Naive thymus-derived CD8-positive, alpha-beta T cell (primary cell): ENCODE data around the gene NEK7. TPM values are rescaled to one million over a fixed set of nuclear protein-coding genes. Genes with fewer than 3 reads are reported as not detected.
"Not testable (repeated sequence)": the region's sequence is repeated elsewhere in the genome, so short reads cannot be mapped to it uniquely, and the experiment has no call there.

ENCODE experiments used
- ATAC-seq, 2 donors: fragments of 150-1000 bp; cut with Tn5 transposase in 1 of 2; sonication (Bioruptor Pico), chemical (Tn5 transposase) in 1 of 2; 1 replicate in 1 of 2; 2 replicates in 1 of 2; pipeline ENCODE4 v1.10.0; 2021; ENCODE audit warnings: mild to moderate bottlenecking in 2 of 2, moderate library complexity in 2 of 2
- POLR2A ChIA-PET: fragments of 350-600 bp; sonication (Branson Sonifier 250); formaldehyde crosslinking; loops from one replicate; lab custom pipeline; 2021; ENCODE audit warnings: antibody characterized with exemption; lab: Charles Lee
- DNase-seq, 10 donors: peaks; one replicate each; pipeline versions ENCODE4 v3.0.0 to v3.0.0-alpha.2; 2020 to 2022
- H3K27ac Mint-ChIP-seq, 10 donors: one replicate each; pipeline ENCODE4 v1.8.0; 2020 to 2022; ENCODE audit warnings: mild to moderate bottlenecking in 10 of 10, mixed read lengths in 10 of 10, moderate library complexity in 4 of 10, inconsistent platforms in 1 of 10
- H3K27me3 Mint-ChIP-seq, 5 donors: one replicate each; pipeline ENCODE4 v1.8.0; 2021 to 2022; ENCODE audit warnings: mixed read lengths in 5 of 5
- H3K36me3 Mint-ChIP-seq, 3 donors: one replicate each; pipeline ENCODE4 v1.8.0; 2020 to 2022; ENCODE audit warnings: mixed read lengths in 3 of 3, mild to moderate bottlenecking in 2 of 3, inconsistent platforms in 1 of 3
- H3K4me1 Mint-ChIP-seq, 4 donors: one replicate each; pipeline ENCODE4 v1.8.0; 2021 to 2022; ENCODE audit warnings: mixed read lengths in 4 of 4
- H3K4me3 Mint-ChIP-seq, 10 donors: one replicate each; pipeline ENCODE4 v1.8.0; 2020 to 2022; ENCODE audit warnings: mild to moderate bottlenecking in 10 of 10, mixed read lengths in 10 of 10, moderate library complexity in 6 of 10, inconsistent platforms in 1 of 10
- H3K9me3 Mint-ChIP-seq, 9 donors: one replicate each; pipeline ENCODE4 v1.8.0; 2020 to 2022; ENCODE audit warnings: mixed read lengths in 9 of 9, mild to moderate bottlenecking in 3 of 9, inconsistent platforms in 1 of 9, moderate library complexity in 1 of 9
- polyA plus RNA-seq, 3 donors: library from polyadenylated mRNA; unstranded; fragments of 300-500 nt; fragmentation: Illumina TruSeq; gene quantifications; one replicate each; pipeline ENCODE4 v1.2.3, GENCODE V29; 2021
- total RNA-seq, 8 experiments: library from RNA in 2 of 8; stranded (reverse) in 2 of 8; gene quantifications; one replicate each; pipeline ENCODE4 v1.2.3 and lab custom pipeline; 2021 to 2026

NEK7 gene
- total and polyA plus RNA-seq, 5 experiments from 2014 or later: 21.6 to 58.2 (median 44.5) TPM

DNA sequence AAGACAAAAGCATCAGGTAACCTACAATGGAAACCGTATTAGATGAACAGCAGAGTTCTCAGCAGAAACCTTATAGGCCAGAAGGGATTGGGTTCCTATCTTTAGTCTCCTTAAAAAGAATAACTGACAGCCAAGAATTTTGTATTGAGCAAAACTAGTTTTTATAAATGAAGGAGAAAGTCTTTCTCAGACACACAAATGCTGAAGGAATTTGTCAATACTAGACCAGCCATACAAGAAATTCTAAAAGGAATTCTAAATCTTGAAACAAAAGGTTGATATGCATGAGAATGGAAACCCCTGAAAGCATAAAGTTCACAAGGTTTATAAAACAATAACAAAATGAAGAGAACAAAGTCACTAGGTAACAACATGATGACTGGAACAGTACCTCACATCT is 58.1 kb downstream of the NEK7 start:
- no peak for ATAC-seq
- Mint-ChIP-seq H3K36me3 (peaks cover 7 to 30% (median 22%) of the 10 kb centered on the region in 3 donors), H3K4me1 (peaks cover 14 to 30% (median 24%) of the 10 kb centered on the region in 4 donors), H3K27me3 (no peaks in the 10 kb centered on the region), H3K4me3 (no peak overlapping the region), H3K27ac (no peak overlapping the region), H3K9me3 (peaks cover 6 to 37% (median 23%) of the 10 kb centered on the region in 9 donors)
- POLR2A ChIA-PET: no interaction called here
- DNase-seq: no peak

DNA sequence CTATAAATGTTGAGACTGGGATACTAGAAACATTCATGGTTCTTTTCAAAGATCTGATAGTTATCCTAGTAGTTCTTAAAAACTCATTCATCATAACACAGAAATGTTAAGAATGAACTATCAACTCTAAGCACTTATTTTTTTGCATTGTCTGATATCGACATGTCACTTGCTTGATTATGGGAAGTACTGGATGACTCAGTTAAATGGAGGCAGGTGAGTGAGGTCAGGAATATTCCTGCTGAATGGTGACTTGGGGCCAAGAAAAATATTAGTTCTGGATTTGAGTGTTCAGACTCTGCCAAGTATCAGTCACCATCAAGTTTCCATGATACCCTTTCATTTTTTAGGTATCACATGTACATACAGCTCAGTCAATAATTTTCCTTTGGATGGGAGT is 63.6 kb downstream of the NEK7 start:
- peaks cover 11 to 41% (median 36%) of the 10 kb centered on the region in 4 donors for H3K4me1 Mint-ChIP-seq
- H3K27me3 Mint-ChIP-seq: no peaks in the 10 kb centered on the region
- ATAC-seq (no peak), DNase-seq (no peak)
- H3K36me3 Mint-ChIP-seq: peaks cover 13 to 21% (median 16%) of the 10 kb centered on the region in 3 donors
- H3K27ac Mint-ChIP-seq: peak overlapping the region in 3 of 10 donors; percentile 12 to 41 (median 30)
- H3K4me3 Mint-ChIP-seq: no peak overlapping the region
- POLR2A ChIA-PET: no interaction called here
- peaks cover 6 to 23% (median 13%) of the 10 kb centered on the region in 9 donors for H3K9me3 Mint-ChIP-seq

DNA sequence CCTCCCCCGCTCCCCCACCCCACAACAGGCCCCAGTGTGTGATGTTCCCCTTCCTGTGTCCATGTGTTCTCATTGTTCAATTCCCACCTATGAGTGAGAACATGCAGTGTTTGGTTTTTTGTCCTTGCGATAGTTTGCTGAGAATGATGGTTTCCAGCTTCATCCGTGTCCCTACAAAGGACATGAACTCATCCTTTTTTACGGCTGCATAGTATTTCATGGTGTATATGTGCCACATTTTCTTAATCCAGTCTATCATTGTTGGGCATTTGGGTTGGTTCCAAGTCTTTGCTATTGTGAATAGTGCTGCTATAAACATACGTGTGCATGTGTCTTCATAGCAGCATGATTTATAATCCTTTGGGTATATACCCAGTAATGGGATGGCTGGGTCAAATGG is 70.2 kb downstream of the NEK7 start:
- peaks cover 4 to 30% (median 19%) of the 10 kb centered on the region in 3 donors for H3K36me3 Mint-ChIP-seq
- peaks cover 7 to 31% (median 25%) of the 10 kb centered on the region in 4 donors for H3K4me1 Mint-ChIP-seq
- peaks cover 0 to 15% (median 6%) of the 10 kb centered on the region in 9 donors for H3K9me3 Mint-ChIP-seq
- H3K4me3 Mint-ChIP-seq, H3K27ac Mint-ChIP-seq, DNase-seq, H3K27me3 Mint-ChIP-seq, ATAC-seq, POLR2A ChIA-PET: not testable (repeated sequence)

DNA sequence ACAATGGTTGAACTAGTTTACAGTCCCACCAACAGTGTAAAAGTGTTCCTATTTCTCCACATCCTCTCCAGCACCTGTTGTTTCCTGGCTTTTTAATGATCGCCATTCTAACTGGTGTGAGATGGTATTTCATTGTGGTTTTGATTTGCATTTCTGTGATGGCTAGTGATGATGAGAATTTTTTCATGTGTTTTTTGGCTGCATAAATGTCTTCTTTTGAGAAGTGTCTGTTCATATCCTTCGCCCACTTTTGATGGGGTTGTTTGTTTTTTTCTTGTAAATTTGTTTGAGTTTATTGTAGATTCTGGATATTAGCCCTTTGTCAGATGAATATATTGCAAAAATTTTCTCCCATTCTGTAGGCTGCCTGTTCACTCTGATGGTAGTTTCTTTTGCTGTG is 70.7 kb downstream of the NEK7 start:
- H3K27ac Mint-ChIP-seq, H3K4me3 Mint-ChIP-seq, DNase-seq, H3K27me3 Mint-ChIP-seq, ATAC-seq, POLR2A ChIA-PET: not testable (repeated sequence)
- H3K9me3 Mint-ChIP-seq: peaks cover 0 to 15% (median 6%) of the 10 kb centered on the region in 9 donors
- peaks cover 4 to 28% (median 21%) of the 10 kb centered on the region in 3 donors for H3K36me3 Mint-ChIP-seq
- peaks cover 7 to 33% (median 27%) of the 10 kb centered on the region in 4 donors for H3K4me1 Mint-ChIP-seq

DNA sequence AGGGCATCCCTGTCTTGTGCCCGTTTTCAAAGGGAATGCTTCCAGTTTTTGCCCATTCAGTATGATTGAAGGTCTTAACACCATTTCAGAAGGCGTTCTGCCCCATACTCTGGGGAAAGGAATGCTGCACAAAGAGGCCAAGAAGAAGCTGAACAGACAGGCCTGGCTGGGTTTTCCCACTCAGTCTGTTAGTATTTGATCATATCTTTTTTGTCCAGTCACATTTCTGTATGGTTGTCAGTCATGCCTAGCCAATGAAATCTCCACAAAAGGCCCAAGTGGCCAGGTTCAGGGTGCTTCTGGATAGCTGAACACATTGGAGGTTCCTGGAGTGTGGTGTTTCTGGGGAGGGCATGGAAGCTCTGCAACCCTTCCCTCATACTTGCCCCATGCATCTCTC is 72.1 kb downstream of the NEK7 start:
- no peaks in the 10 kb centered on the region for H3K27me3 Mint-ChIP-seq
- DNase-seq (no peak), ATAC-seq (no peak)
- POLR2A ChIA-PET: no interaction called here
- H3K9me3 Mint-ChIP-seq: peaks cover 0 to 15% (median 6%) of the 10 kb centered on the region in 9 donors
- H3K4me3 Mint-ChIP-seq: no peak overlapping the region
- H3K27ac Mint-ChIP-seq: peak overlapping the region in 1 of 10 donors; percentile 56
- peaks cover 8 to 25% (median 23%) of the 10 kb centered on the region in 3 donors for H3K36me3 Mint-ChIP-seq
- peaks cover 10 to 40% (median 28%) of the 10 kb centered on the region in 4 donors for H3K4me1 Mint-ChIP-seq

DNA sequence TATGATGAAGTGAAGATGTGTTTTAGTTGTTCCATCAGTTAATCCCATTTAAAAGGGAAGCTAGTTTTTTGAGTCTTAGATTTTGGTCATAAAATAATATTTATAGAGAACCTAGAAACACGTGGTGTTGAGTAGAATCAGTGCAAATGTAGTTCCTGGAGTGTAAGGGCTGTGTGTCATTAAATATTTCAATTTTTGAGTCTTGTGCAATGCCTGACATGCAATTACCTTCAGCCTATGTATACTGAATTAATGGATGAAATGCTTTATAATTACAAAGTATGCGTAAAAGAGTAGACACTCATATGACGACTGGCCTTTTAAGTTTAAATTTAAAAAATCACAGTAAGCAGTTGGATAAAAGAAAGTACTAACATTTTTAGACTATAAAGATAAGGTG is 75.0 kb downstream of the NEK7 start:
- ATAC-seq (no peak), DNase-seq (no peak)
- peaks cover 10 to 25% (median 21%) of the 10 kb centered on the region in 3 donors for H3K36me3 Mint-ChIP-seq
- H3K4me1 Mint-ChIP-seq: peaks cover 9 to 53% (median 33%) of the 10 kb centered on the region in 4 donors
- H3K27ac Mint-ChIP-seq: peak overlapping the region in 3 of 10 donors; percentile 27 to 71 (median 28)
- H3K9me3 Mint-ChIP-seq: peaks cover 0 to 7% (median 2%) of the 10 kb centered on the region in 9 donors
- H3K4me3 Mint-ChIP-seq: no peak overlapping the region
- POLR2A ChIA-PET: no interaction called here
- no peaks in the 10 kb centered on the region for H3K27me3 Mint-ChIP-seq

DNA sequence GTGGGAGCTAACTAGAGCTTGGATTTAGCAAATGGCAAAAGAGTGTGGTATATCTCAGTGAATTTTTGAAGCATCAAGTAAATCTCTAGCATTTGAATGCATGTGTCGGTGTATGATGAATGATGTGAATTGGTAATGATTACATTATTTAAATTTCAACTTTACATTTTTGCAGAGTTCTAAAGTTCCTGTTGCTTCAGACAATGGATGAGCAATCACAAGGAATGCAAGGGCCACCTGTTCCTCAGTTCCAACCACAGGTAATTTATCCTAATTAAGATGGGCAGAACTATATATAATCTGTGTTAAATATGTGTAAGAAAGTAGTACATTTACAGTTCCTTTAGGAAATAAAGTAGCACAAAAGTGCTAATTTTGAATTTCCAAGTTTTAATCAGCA is 75.6 kb downstream of the NEK7 start:
- ATAC-seq: no peak
- Mint-ChIP-seq H3K9me3 (peaks cover 0 to 7% (median 0%) of the 10 kb centered on the region in 9 donors), H3K36me3 (peaks cover 10 to 25% (median 21%) of the 10 kb centered on the region in 3 donors), H3K4me1 (peaks cover 9 to 53% (median 33%) of the 10 kb centered on the region in 4 donors), H3K27me3 (no peaks in the 10 kb centered on the region), H3K4me3 (no peak overlapping the region), H3K27ac (peak overlapping the region in 2 of 10 donors; percentile 27 to 71)
- DNase-seq: no peak
- POLR2A ChIA-PET: interaction anchor here (0.7 kb wide), 1 partner anchor 76 kb away, joined by 4 read pairs; no protein-coding TSS in a partner anchor

DNA sequence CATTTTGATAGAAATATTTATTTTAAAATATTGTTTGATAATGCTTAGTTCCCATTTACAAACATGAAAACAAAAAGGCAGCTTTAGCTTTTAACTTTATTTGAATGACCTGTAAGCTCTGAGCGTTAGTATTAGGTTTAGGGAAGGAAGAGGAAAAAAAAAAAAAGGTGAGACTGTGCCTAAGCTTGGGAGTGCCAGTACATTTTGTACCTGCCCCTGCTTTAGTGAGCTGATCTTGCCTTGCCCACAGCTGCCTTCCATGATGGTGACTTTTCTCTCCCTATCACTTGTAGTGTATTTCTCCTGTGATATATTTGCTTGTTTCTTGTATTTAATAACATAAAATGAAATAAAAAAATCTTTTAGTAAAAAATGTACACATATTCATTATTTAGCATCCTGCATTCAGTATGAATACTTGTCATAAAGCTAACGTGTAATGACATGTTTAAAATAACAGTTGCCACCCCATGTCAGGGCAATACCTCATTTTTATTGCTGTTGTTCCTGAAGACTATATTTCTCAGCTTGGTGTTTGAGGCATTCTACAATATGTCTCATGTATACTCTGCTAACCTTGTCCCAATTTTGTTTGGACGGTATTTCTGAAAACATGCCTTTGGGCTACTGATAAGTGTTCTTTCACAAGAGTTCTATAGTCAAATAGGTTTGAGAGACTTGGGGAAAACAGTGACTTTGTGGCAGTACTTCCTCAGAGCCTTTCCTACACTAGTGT is 76.3 kb downstream of the NEK7 start:
- DNase-seq: no peak
- no peak overlapping the region for H3K27ac Mint-ChIP-seq

DNA sequence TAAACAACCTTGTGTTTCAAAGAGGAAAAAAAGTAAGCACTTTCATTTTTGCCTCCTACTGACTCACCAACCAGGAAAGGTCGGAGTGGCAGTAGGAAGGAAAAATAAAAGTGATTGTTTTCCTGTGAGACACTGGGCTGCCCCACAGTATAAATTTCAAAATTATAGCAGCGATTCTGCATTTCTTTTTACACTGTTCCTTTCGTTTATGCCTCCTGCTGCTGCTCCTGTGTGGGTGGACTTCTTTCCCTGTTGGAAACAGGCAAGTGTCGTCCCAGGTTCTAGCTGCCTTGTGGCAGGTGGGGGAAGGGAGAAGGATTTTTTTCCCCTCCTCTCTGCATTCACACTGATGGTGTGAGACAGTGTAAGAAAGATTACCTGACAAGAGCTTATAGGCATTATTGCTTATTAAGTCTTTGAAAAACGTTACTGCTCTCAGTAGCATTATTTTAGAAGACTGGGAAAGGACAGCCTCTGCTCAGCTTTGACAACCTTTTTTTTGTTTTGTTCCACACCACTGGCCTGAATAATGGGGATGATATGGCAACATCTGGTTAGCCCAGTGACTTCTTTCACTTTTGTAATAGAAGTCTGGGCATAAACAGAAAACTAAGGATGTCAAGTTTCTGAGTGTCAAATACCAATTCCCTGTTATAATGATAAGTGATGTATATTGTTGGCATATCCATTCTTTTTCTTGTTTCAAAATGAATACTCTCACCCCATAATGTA is 77.9 kb downstream of the NEK7 start:
- peaks cover 10 to 25% (median 20%) of the 10 kb centered on the region in 3 donors for H3K36me3 Mint-ChIP-seq
- DNase-seq (no peak), ATAC-seq (no peak)
- peak overlapping the region in 1 of 10 donors; percentile 4 for H3K4me3 Mint-ChIP-seq
- H3K27ac Mint-ChIP-seq: peak overlapping the region in 2 of 10 donors; percentile 27 to 61
- POLR2A ChIA-PET: no interaction called here
- peaks cover 0 to 6% (median 0%) of the 10 kb centered on the region in 9 donors for H3K9me3 Mint-ChIP-seq
- H3K27me3 Mint-ChIP-seq: no peaks in the 10 kb centered on the region
- peaks cover 7 to 46% (median 27%) of the 10 kb centered on the region in 4 donors for H3K4me1 Mint-ChIP-seq

More for the DNA sequence above, 76.3 kb downstream of the NEK7 start:
- Mint-ChIP-seq H3K9me3 (peaks cover 0 to 7% (median 0%) of the 10 kb centered on the region in 9 donors), H3K4me1 (peaks cover 9 to 53% (median 33%) of the 10 kb centered on the region in 4 donors), H3K4me3 (no peak overlapping the region), H3K27me3 (no peaks in the 10 kb centered on the region), H3K36me3 (peaks cover 10 to 25% (median 18%) of the 10 kb centered on the region in 3 donors)
- ATAC-seq: no peak
- POLR2A ChIA-PET: interaction anchor here (0.7 kb wide), 1 partner anchor 77 kb away, joined by 4 read pairs; no protein-coding TSS in a partner anchor

DNA sequence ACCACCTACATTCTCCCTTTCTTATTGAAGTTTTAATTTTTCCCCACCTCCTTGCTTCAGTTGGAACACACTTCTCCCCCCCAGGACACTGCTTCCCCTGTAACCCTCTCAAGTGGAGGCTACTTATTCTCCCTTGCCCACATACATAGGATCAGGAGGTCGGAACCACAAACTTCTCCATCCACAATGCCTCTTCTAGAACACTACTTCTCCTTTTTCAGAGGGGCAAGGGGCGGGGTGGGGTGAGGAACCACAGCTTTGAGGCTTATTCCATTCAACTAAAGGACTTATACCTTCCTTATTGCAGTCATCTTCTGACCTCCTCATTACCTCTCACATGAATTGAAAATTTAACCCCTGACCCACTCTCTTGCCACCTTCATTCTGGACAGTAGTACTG is 81.3 kb downstream of the NEK7 start:
- no peak overlapping the region for H3K4me3 Mint-ChIP-seq
- DNase-seq (no peak), ATAC-seq (no peak)
- no peaks in the 10 kb centered on the region for H3K27me3 Mint-ChIP-seq
- peaks cover 10 to 24% (median 19%) of the 10 kb centered on the region in 3 donors for H3K36me3 Mint-ChIP-seq
- POLR2A ChIA-PET: interaction anchor here (0.6 kb wide), 1 partner anchor 27 kb away, joined by 3 read pairs; no protein-coding TSS in a partner anchor
- H3K27ac Mint-ChIP-seq: no peak overlapping the region
- H3K4me1 Mint-ChIP-seq: peaks cover 14 to 40% (median 30%) of the 10 kb centered on the region in 4 donors
- peaks cover 0 to 6% (median 0%) of the 10 kb centered on the region in 9 donors for H3K9me3 Mint-ChIP-seq

DNA sequence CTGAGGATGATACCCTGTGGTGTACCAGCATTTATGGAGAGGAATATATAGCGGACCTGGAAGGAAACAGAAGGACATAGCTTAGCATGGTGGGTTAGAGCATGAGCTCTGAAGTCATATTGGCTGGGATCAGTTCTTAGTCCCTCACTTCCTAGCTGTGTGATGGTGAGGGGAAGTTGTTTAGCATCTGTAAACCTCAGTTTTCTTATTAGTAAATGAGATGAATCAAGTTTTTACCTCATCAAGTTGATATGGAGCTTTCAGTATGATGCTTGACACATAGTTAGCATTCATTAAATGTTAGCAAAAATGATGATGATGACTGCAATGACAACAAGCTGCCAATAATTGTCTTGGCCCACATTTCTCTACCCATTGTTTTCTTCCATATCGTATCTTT is 84.8 kb downstream of the NEK7 start:
- Mint-ChIP-seq H3K4me3 (no peak overlapping the region), H3K9me3 (no peaks in the 10 kb centered on the region), H3K36me3 (peaks cover 0 to 21% (median 10%) of the 10 kb centered on the region in 3 donors), H3K27me3 (no peaks in the 10 kb centered on the region), H3K4me1 (peaks cover 16 to 35% (median 29%) of the 10 kb centered on the region in 4 donors), H3K27ac (no peak overlapping the region)
- DNase-seq: no peak
- no peak for ATAC-seq
- POLR2A ChIA-PET: interaction anchor here (0.6 kb wide), 1 partner anchor 380 kb away, joined by 3 read pairs; no protein-coding TSS in a partner anchor

DNA sequence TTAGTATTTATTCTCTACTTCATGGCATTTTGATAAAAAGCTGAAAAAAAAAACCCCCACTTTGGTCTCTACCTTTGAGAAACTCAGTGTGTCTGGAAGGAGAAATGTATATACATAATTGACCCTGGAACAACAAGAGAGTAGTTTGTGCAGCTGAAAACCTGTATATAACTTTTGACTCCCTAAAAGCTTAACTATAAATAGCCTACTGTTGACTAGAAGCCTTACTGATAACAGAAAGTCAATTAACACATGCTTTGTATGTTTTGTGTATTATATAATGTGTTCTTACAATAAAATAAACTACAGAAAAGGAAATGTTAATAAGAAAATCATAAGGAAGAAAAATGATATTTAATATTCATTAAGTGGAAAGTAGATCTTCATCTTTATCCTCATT is 88.0 kb downstream of the NEK7 start:
- peaks cover 19 to 38% (median 34%) of the 10 kb centered on the region in 4 donors for H3K4me1 Mint-ChIP-seq
- no peaks in the 10 kb centered on the region for H3K27me3 Mint-ChIP-seq
- no peak overlapping the region for H3K4me3 Mint-ChIP-seq
- ATAC-seq (no peak), DNase-seq (no peak)
- peak overlapping the region in 2 of 10 donors; percentile 11 to 19 for H3K27ac Mint-ChIP-seq
- POLR2A ChIA-PET: no interaction called here
- H3K36me3 Mint-ChIP-seq: peaks cover 7 to 29% (median 12%) of the 10 kb centered on the region in 3 donors
- H3K9me3 Mint-ChIP-seq: peaks cover 0 to 8% (median 1%) of the 10 kb centered on the region in 9 donors
